Thyroid gland (tissue), 4 donors: ENCODE results near the gene AK6. TPM values are rescaled to one million over a fixed set of nuclear protein-coding genes. Genes with fewer than 3 reads are reported as not detected.

Experiments
- DNase-seq, 2 donors: peaks; one replicate each; pipeline ENCODE4 v3.0.0-alpha.2; 2019
- H3K27ac ChIP-seq, 3 donors: fragments of 200-600 bp; sonication (generic); 1 replicate in 2 of 3; 2 replicates in 1 of 3; pipeline ENCODE4 v1.5.1; 2016 to 2019; ENCODE audit warnings: mild to moderate bottlenecking in 1 of 3, moderate library complexity in 1 of 3
- H3K27me3 ChIP-seq: fragments of 200-600 bp; sonication (generic); one replicate; pipeline ENCODE4 v1.5.1; 2019
- H3K36me3 ChIP-seq, 2 donors: fragments of 200-600 bp; sonication (generic); one replicate each; pipeline ENCODE4 v1.5.1; 2016 to 2019
- H3K4me1 ChIP-seq, 2 donors: fragments of 200-600 bp; sonication (generic); one replicate each; pipeline ENCODE4 v1.5.1; 2017 to 2019
- H3K4me3 ChIP-seq, 3 donors: fragments of 200-600 bp; sonication (generic); replicated peaks in 1 of 3; 1 replicate in 2 of 3; 2 replicates in 1 of 3; pipeline ENCODE4 v1.5.1; 2016; ENCODE audit warnings: mild to moderate bottlenecking in 1 of 3
- H3K9me3 ChIP-seq: fragments of 200-600 bp; sonication (generic); one replicate; pipeline ENCODE4 v1.5.1; 2017
- POLR2A ChIP-seq, 2 donors: fragments of 450-650 bp; IDR thresholded peaks; one replicate each; pipeline ENCODE4 v1.6.1; 2017; ENCODE audit warnings: antibody characterized with exemption in 2 of 2, mild to moderate bottlenecking in 2 of 2, moderate library complexity in 1 of 2
- WGBS, 2 donors: methylation state at CpG; one replicate each; pipeline ENCODE4 v1.1.5; 2017; 5-methylcytosine and 5-hydroxymethylcytosine counted together
- intact Hi-C: fragments of 100-400 bp; cut with DNase I; formaldehyde crosslinking; loops from one replicate; pipeline ENCODE4 v1.15.1; 2023
- total RNA-seq, 4 donors: library from RNA; depleted of rRNA; stranded (reverse); fragments of >200 nt; gene quantifications; one replicate each; pipeline ENCODE4 v1.2.3, GENCODE V29; 2016
- TF ChIP-seq, protein P1 (sequence below), 6 experiments: fragments of 200-600 bp in 3 of 6; fragments of 450-650 bp in 3 of 6; sonication (generic) in 3 of 6; IDR thresholded peaks; one replicate each; pipeline ENCODE4 v1.5.1; 2016 to 2019; ENCODE audit warnings: antibody characterized with exemption in 6 of 6, mild to moderate bottlenecking in 2 of 6, inconsistent platforms in 1 of 6, moderate library complexity in 1 of 6

Gene AK6
- total RNA-seq, 4 donors from 2014 or later: 13.1 to 32.6 (median 23.9) TPM

DNA sequence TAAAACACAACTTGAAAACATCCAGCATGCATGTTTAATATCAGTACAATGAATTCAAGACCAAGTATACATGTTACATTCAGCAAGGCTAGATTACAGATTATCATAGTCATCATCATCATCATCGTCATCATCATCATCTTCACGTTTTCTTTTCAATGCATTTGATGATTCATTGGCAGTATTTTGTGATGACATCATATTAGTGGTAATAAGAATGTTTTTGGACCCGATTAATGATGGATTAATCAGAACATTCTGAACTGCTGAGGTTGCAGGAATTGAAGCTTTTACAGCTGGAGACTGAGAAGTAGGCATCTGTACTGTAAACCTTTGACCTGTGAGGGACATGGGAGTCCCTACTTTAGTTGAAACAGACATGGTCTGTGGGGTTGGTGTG, 4.5 kb downstream of the AK6 start:
- Histone ChIP-seq H3K9me3 (no peaks in the 10 kb centered on the region), H3K36me3 (peaks cover 6 to 20% of the 10 kb centered on the region in 2 donors), H3K27me3 (no peaks in the 10 kb centered on the region), H3K4me3 (no peak overlapping the region), H3K27ac (no peak overlapping the region), H3K4me1 (peaks cover 5 to 10% of the 10 kb centered on the region in 2 donors)
- intact Hi-C loops: no loop called here
- TF ChIP-seq POLR2A (IDR thresholded peaks at IDR 0.05): no peak
- TF ChIP-seq, protein P1, sequence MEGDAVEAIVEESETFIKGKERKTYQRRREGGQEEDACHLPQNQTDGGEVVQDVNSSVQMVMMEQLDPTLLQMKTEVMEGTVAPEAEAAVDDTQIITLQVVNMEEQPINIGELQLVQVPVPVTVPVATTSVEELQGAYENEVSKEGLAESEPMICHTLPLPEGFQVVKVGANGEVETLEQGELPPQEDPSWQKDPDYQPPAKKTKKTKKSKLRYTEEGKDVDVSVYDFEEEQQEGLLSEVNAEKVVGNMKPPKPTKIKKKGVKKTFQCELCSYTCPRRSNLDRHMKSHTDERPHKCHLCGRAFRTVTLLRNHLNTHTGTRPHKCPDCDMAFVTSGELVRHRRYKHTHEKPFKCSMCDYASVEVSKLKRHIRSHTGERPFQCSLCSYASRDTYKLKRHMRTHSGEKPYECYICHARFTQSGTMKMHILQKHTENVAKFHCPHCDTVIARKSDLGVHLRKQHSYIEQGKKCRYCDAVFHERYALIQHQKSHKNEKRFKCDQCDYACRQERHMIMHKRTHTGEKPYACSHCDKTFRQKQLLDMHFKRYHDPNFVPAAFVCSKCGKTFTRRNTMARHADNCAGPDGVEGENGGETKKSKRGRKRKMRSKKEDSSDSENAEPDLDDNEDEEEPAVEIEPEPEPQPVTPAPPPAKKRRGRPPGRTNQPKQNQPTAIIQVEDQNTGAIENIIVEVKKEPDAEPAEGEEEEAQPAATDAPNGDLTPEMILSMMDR (IDR thresholded peaks at IDR 0.05): no peak
- no peak for DNase-seq
- WGBS, 2 donors: 89 to 92% methylated on average over 3 of the region's 3 CpGs

DNA sequence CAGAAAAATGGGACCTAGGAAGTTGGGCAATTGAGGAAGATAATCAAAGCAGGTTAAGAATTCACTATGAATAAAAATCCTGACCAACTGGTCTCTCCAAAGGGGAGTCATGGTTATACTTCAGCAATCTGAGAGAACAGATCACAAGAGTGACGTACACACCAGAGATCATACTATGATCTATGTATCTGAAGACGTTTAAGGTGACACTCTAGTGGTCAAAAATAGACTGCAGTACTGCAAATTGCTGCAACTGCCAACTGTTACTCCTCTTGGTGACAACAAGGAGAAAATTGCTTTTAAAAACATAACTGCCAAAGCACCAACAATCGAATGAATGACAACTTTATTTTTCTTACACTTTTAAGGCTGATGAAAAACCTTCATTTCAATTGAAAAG, 4.9 kb downstream of the AK6 start:
- intact Hi-C loops: no loop called here

DNA sequence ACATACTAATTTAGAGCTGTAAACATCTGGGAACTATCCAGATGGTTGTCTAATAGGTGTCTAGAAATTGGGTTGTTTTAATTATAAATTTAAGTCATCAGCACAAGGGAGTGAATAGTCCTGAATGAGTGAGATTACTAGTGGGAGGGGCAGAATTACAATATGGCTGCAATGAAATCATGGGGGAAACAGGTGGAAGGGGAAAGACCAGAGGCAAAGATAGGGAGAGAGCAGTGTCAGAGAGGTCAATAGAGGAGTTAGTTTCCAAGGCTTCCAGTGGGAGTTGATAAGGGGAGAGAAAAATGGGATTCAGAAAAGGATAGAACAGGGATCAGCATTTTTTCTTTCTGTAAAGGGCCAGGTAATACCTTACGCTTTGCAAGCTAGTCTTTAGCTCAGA, 8.9 kb downstream of the AK6 start:
- no peaks in the 10 kb centered on the region for H3K4me1 ChIP-seq
- no peaks in the 10 kb centered on the region for H3K27me3 ChIP-seq
- 88 to 94% methylated on average over 1 of the region's 1 CpG for WGBS, 2 donors
- H3K27ac ChIP-seq: no peak overlapping the region
- no peak overlapping the region for H3K4me3 ChIP-seq
- DNase-seq: no peak
- H3K36me3 ChIP-seq: peaks cover 6 to 15% of the 10 kb centered on the region in 2 donors
- TF ChIP-seq, protein P1 (IDR thresholded peaks at IDR 0.05): no peak
- no peak for TF ChIP-seq POLR2A (IDR thresholded peaks at IDR 0.05)
- intact Hi-C loops: no loop called here
- H3K9me3 ChIP-seq: no peaks in the 10 kb centered on the region

More for the DNA sequence above, 4.9 kb downstream of the AK6 start:
- no peak overlapping the region for H3K27ac ChIP-seq
- peaks cover 5 to 10% of the 10 kb centered on the region in 2 donors for H3K4me1 ChIP-seq
- no peaks in the 10 kb centered on the region for H3K27me3 ChIP-seq
- DNase-seq: no peak
- H3K4me3 ChIP-seq: no peak overlapping the region
- H3K36me3 ChIP-seq: peaks cover 6 to 20% of the 10 kb centered on the region in 2 donors
- WGBS, 2 donors: 65 to 67% methylated on average over 3 of the region's 3 CpGs
- no peak for TF ChIP-seq POLR2A (IDR thresholded peaks at IDR 0.05)
- TF ChIP-seq, protein P1 (IDR thresholded peaks at IDR 0.05): peak in 3 of 6 experiments; percentile 5 to 14 (median 8)
- no peaks in the 10 kb centered on the region for H3K9me3 ChIP-seq

DNA sequence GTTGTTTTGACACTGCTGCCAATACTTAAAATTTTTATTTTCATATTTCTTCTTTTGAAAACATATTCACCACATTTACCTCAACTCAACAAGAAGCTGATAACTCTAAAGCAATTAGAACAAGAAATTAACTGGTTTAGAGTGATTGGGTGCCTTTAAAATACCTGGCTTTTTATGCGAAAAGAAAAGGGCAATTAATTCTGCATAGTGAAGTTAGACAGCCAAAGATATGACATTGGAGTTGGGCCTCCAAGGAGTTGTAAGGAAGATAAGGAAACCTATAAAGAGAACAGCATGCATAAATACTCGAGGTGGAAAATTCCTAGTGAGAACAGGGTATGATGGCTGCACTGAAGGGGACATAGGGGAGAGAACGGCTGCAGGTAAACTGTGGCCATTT, 9.6 kb downstream of the AK6 start:
- intact Hi-C loops: no loop called here
- Histone ChIP-seq H3K36me3 (peaks cover 0 to 10% of the 10 kb centered on the region in 2 donors), H3K4me3 (no peak overlapping the region), H3K4me1 (no peaks in the 10 kb centered on the region), H3K27ac (no peak overlapping the region), H3K9me3 (no peaks in the 10 kb centered on the region), H3K27me3 (no peaks in the 10 kb centered on the region)
- DNase-seq: no peak
- WGBS, 2 donors: 85 to 92% methylated on average over 3 of the region's 3 CpGs
- TF ChIP-seq POLR2A (IDR thresholded peaks at IDR 0.05): no peak
- TF ChIP-seq, protein P1 (IDR thresholded peaks at IDR 0.05): no peak

DNA sequence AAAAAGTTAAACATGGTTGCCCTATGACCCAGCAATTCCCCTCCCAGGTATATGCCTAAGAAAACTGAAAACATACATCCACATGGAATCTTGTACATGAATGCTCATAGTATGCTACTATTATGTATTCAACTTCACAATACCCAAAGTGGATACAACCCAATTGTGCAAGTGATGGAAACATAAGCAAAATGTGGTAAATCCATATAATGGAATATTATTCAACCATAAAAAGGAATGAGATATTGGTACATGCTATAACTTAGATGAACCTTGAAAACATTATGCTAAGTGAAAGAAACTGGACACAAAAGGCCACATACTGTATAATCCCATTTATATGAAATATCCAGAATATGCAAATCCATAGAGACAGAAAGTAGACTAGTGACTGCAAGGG, 18.7 kb downstream of the AK6 start:
- Histone ChIP-seq H3K27ac (no peak overlapping the region), H3K27me3 (no peaks in the 10 kb centered on the region), H3K4me3 (no peak overlapping the region), H3K36me3 (peaks cover 6 to 19% of the 10 kb centered on the region in 2 donors), H3K9me3 (no peaks in the 10 kb centered on the region), H3K4me1 (no peaks in the 10 kb centered on the region)
- intact Hi-C loops: no loop called here
- no peak for DNase-seq
- TF ChIP-seq POLR2A (IDR thresholded peaks at IDR 0.05): no peak
- TF ChIP-seq, protein P1 (IDR thresholded peaks at IDR 0.05): no peak
